ENCODE data around the gene GPR4.

GPR4 gene

GRCh38 chr19:45547211-45547770 lies 54.7 kb downstream of the GPR4 start:
- DNase-seq: no peak

- peak; percentile 15 for DNase-seq
These were observed 59.8 kb downstream of the GPR4 start for GRCh38 chr19:45542234-45542668.
